Esophagus (tissue), 2 donors: Measurements from ENCODE around the gene FOXQ1. TPM values are rescaled to one million over a fixed set of nuclear protein-coding genes. Genes with fewer than 3 reads are reported as not detected.
A peak's percentile ranks its signal among the peaks of the same experiment; 100 is the strongest.

Experiments used
- H3K27ac ChIP-seq, 2 donors: one replicate each; pipeline ENCODE4 v1.5.1; 2013; ENCODE audit warnings: low read depth in 2 of 2, mild to moderate bottlenecking in 2 of 2, inconsistent platforms in 1 of 2, low read length in 1 of 2, moderate library complexity in 1 of 2
- H3K27me3 ChIP-seq, 2 donors: one replicate each; pipeline ENCODE4 v1.6.1; 2013; ENCODE audit warnings: low read length in 2 of 2, control low read depth in 1 of 2, mild to moderate bottlenecking in 1 of 2; ENCODE audit not compliant: insufficient read depth in 2 of 2, control insufficient read depth in 1 of 2
- H3K36me3 ChIP-seq, 2 donors: one replicate each; pipeline ENCODE4 v1.6.1; 2013; ENCODE audit warnings: low read length in 1 of 2; ENCODE audit not compliant: control insufficient read depth in 2 of 2, insufficient read depth in 2 of 2
- H3K4me1 ChIP-seq, 2 donors: one replicate each; pipeline ENCODE4 v1.6.1; 2013; ENCODE audit warnings: low read length in 1 of 2; ENCODE audit not compliant: control insufficient read depth in 2 of 2, insufficient read depth in 2 of 2
- H3K4me3 ChIP-seq, 2 donors: one replicate each; pipeline ENCODE4 v1.5.1; 2013; ENCODE audit warnings: low read length in 2 of 2, mild to moderate bottlenecking in 2 of 2, low read depth in 1 of 2, moderate library complexity in 1 of 2
- H3K9me3 ChIP-seq, 2 donors: one replicate each; pipeline ENCODE4 v1.6.1; 2013; ENCODE audit warnings: mild to moderate bottlenecking in 2 of 2, low read depth in 1 of 2, low read length in 1 of 2, moderate library complexity in 1 of 2; ENCODE audit not compliant: control insufficient read depth in 2 of 2, insufficient read depth in 1 of 2
- WGBS, 2 donors: extraction: QIAGEN DNeasy Blood & Tissue Kit; methylation state at CpG; one replicate each; pipeline ENCODE4 v1.1.7; 2013; 5-methylcytosine and 5-hydroxymethylcytosine counted together
- polyA plus RNA-seq, 2 donors: library from polyadenylated mRNA; stranded (reverse); fragments of 200-250 nt; gene quantifications; one replicate each; pipeline ENCODE4 v1.2.3, GENCODE V29; 2013
- donor health status: healthy with polysubstance abuse.
- donor health status: Bipolar disorder and iron deficiency.

The FOXQ1 gene
- polyA plus RNA-seq, 2 donors, result 7.8 to 8.7 TPM

- Histone ChIP-seq H3K4me3 (no peak overlapping the region), H3K27ac (no peak overlapping the region), H3K4me1 (peaks cover 4 to 9% of the 10 kb centered on the region in 2 donors), H3K36me3 (no peaks in the 10 kb centered on the region), H3K27me3 (no peaks in the 10 kb centered on the region), H3K9me3 (no peaks in the 10 kb centered on the region)
- WGBS, 2 donors, result 54 to 57% methylated on average over 11 of the region's 11 CpGs
These were observed 14.7 kb downstream of the FOXQ1 start for GRCh38 chr6:1326535-1327121.

GRCh38 chr6:1327630-1328029, 15.7 kb downstream of the FOXQ1 start:
- H3K4me3 ChIP-seq, result no peak overlapping the region
- H3K9me3 ChIP-seq, result no peaks in the 10 kb centered on the region
- H3K4me1 ChIP-seq, result peaks cover 2 to 9% of the 10 kb centered on the region in 2 donors
- H3K36me3 ChIP-seq, result no peaks in the 10 kb centered on the region
- no peak overlapping the region for H3K27ac ChIP-seq
- 88 to 90% methylated on average over 8 of the region's 8 CpGs for WGBS, 2 donors
- no peaks in the 10 kb centered on the region for H3K27me3 ChIP-seq

DNA sequence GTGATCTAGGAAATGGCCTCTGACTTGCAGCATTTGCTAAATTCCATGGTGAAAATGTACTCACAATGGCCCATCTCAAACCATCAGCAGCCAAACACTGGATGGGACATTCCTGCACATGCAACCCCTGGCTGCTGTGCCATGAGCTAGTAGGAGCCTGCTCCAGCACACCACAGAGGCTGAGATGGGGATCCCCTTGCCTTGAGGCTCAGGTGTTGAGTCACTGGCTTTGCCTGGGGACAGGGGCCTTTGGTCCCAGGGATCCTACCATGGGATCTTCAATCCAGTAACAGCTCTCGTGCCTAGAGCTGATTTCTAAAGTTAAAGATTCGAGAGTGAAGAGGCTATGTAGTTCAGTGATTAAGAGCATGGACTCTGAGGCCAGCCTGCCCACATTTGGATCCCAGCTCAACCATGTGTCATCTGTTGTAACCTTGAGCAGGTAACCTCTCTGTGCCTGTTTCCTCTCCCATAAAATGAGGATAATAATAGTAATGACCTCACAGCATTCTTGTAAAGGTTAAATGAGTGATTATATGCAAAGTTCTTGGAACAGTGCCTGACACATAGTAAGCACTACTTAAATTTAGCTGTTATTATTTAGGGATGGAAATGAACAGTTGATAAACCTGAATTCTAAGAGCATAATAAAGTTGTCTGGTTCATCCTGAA, 16.4 kb downstream of the FOXQ1 start:
- WGBS, 2 donors, result 61 to 74% methylated on average over 2 of the region's 2 CpGs
- no peaks in the 10 kb centered on the region for H3K36me3 ChIP-seq
- H3K4me3 ChIP-seq, result no peak overlapping the region
- H3K27ac ChIP-seq, result no peak overlapping the region
- H3K27me3 ChIP-seq, result no peaks in the 10 kb centered on the region
- no peaks in the 10 kb centered on the region for H3K9me3 ChIP-seq
- peaks cover 2 to 9% of the 10 kb centered on the region in 2 donors for H3K4me1 ChIP-seq

DNA sequence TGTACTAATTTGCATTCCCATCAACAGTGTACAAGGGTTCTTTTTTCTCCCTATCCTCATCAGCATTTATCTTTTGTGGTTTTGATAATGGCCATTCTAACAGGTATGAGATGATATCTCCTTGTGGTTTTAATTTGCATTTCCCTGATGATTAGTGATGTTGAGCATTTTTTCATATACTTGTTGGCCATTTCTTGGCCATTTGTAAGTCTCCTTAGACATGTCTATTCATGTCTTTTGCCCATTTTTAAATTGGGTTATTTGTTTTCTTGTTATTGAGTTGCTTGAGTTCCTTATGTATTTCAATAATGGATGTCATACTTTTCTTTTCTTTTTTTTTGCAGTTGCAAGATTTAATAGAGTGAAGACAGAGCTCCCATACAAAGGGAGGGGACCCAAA, 17.8 kb downstream of the FOXQ1 start:
- Histone ChIP-seq H3K36me3 (no peaks in the 10 kb centered on the region), H3K27ac (no peak overlapping the region), H3K9me3 (no peaks in the 10 kb centered on the region), H3K27me3 (no peaks in the 10 kb centered on the region), H3K4me3 (no peak overlapping the region), H3K4me1 (peaks cover 2 to 9% of the 10 kb centered on the region in 2 donors)

GRCh38 chr6:1334684-1335083, 22.8 kb downstream of the FOXQ1 start:
- Histone ChIP-seq H3K36me3 (no peaks in the 10 kb centered on the region), H3K27me3 (no peaks in the 10 kb centered on the region), H3K9me3 (no peaks in the 10 kb centered on the region), H3K27ac (peak overlapping the region in 1 of 2 donors; percentile 52), H3K4me3 (no peak overlapping the region), H3K4me1 (no peaks in the 10 kb centered on the region)
- WGBS, 2 donors, result 48 to 53% methylated on average over 11 of the region's 11 CpGs

DNA sequence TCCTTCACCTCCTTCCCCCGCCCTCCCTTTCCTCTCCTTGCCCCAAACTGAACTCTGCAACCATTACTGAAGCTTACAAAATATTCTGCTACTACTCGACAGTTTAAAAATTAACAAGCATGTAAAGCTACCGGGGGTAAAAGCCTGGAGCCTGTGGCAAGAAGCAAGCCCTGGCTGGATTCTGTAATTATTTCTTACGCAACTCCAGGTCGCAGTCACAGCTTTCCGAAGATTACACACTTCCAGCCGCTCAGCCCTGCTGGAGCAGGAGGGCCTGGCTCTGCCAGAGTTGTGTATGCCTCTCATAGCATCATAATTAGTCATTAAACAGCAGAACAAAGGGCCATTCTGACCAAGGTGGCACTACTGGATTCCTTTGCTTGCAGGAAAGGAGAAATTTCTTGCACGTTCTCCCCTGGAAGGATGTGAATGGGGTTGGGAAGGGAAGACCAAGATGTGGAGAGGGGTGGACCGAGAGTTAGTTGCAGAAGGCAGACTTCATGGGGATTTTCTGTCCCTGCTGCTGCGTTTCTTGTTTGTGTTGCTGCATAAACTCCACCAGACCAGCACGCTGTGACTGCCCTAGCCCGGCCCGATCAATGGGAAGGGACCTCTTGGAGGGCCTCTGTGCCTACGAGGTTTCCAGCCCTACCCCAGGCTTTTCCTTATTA, 23.6 kb downstream of the FOXQ1 start:
- no peaks in the 10 kb centered on the region for H3K27me3 ChIP-seq
- WGBS, 2 donors, result 37 to 38% methylated on average over 14 of the region's 14 CpGs
- H3K4me1 ChIP-seq, result no peaks in the 10 kb centered on the region
- H3K27ac ChIP-seq, result peak overlapping the region; percentile 78 to 82
- H3K36me3 ChIP-seq, result no peaks in the 10 kb centered on the region
- H3K9me3 ChIP-seq, result no peaks in the 10 kb centered on the region
- H3K4me3 ChIP-seq, result no peak overlapping the region

- H3K36me3 ChIP-seq, result no peaks in the 10 kb centered on the region
- H3K9me3 ChIP-seq, result no peaks in the 10 kb centered on the region
- H3K27ac ChIP-seq, result peak overlapping the region; percentile 53 to 82
- H3K4me3 ChIP-seq, result no peak overlapping the region
- 65 to 79% methylated on average over 5 of the region's 5 CpGs for WGBS, 2 donors
- H3K27me3 ChIP-seq, result no peaks in the 10 kb centered on the region
- no peaks in the 10 kb centered on the region for H3K4me1 ChIP-seq
These were observed 24.4 kb downstream of the FOXQ1 start for GRCh38 chr6:1336246-1336843.

DNA sequence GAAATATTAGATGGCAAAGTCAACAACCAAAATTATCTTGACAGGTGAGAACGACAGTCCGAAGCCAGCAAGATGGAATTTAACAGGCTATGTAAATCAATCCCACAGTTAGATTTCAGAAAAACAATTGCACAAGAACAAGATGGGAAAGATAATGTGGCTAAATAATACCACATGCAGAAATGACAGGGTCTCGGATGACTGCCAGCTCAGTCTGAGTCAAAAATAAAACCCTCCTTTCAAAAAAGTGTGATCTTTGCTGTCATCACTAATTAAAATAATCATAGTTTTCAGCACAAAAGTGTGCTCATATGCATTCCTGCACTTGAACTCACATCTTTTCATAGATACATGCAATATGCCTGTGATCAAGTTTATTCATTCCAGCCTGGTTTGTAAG, 25.9 kb downstream of the FOXQ1 start:
- H3K9me3 ChIP-seq, result no peaks in the 10 kb centered on the region
- H3K27me3 ChIP-seq, result no peaks in the 10 kb centered on the region
- H3K27ac ChIP-seq, result no peak overlapping the region
- 74 to 86% methylated on average over 3 of the region's 3 CpGs for WGBS, 2 donors
- no peaks in the 10 kb centered on the region for H3K36me3 ChIP-seq
- H3K4me3 ChIP-seq, result no peak overlapping the region
- H3K4me1 ChIP-seq, result no peaks in the 10 kb centered on the region

- H3K27me3 ChIP-seq, result no peaks in the 10 kb centered on the region
- H3K4me1 ChIP-seq, result no peaks in the 10 kb centered on the region
- H3K36me3 ChIP-seq, result no peaks in the 10 kb centered on the region
- no peak overlapping the region for H3K4me3 ChIP-seq
- no peak overlapping the region for H3K27ac ChIP-seq
- H3K9me3 ChIP-seq, result no peaks in the 10 kb centered on the region
These were observed 34.2 kb downstream of the FOXQ1 start for GRCh38 chr6:1346101-1346500.
